ENCODE results near the gene DDX52. TPM values are rescaled to one million over a fixed set of nuclear protein-coding genes. Genes with fewer than 3 reads are reported as not detected.

The DDX52 gene
- total and polyA plus RNA-seq, 2 of the 8 experiments (the other 6 are each of a cell fraction or from before 2014, with no cell fraction given), result 10.0 to 45.9 TPM

GRCh38 chr17:37671028-37671823 is 28.0 kb upstream of the DDX52 start:
- Histone ChIP-seq H3K4ac (replicated peaks; ENCODE audit: insufficient read length, low read depth, low read length) (no peak overlapping the region), H3K23ac (ENCODE audit: insufficient read length) (no peak overlapping the region), H3K4me2 (ENCODE audit: insufficient read depth in 1 of 2, low read depth in 2 of 2, low read length in 2 of 2) (no peak overlapping the region), H3K4me3 (ENCODE audit: extremely low read depth in 1 of 4, insufficient read depth in 2 of 4, low read depth in 3 of 4, low read length in 4 of 4) (no peak overlapping the region), H3K56ac (replicated peaks; ENCODE audit: insufficient read length, low read depth, low read length) (peak overlapping the region; percentile 19), H2BK15ac (ENCODE audit: low read length) (no peak overlapping the region), H3K9ac (replicated peaks in 1 of 4; ENCODE audit: extremely low read depth in 1 of 4, low read depth in 3 of 4, low read length in 3 of 4) (no peak overlapping the region), H2BK5ac (ENCODE audit: low read depth, low read length) (no peak overlapping the region), H3K14ac (ENCODE audit: insufficient read length) (no peak overlapping the region), H4K20me1 (replicated peaks in 1 of 2; ENCODE audit: control insufficient read depth in 1 of 2, insufficient read depth in 2 of 2, low read length in 2 of 2) (no peaks in the 10 kb centered on the region), H3K9me3 (ENCODE audit: insufficient read depth in 2 of 2, low read depth in 1 of 2, low read length in 1 of 2) (no peaks in the 10 kb centered on the region), H3K36me3 (ENCODE audit: control insufficient read depth in 2 of 4, insufficient read depth in 4 of 4, low read length in 3 of 4) (no peaks in the 10 kb centered on the region), H4K5ac (ENCODE audit: insufficient read length, low read depth, low read length) (no peak overlapping the region), H3K27ac (ENCODE audit: low read depth, low read length) (no peak overlapping the region), H3K23me2 (ENCODE audit: low read depth, low read length) (no peaks in the 10 kb centered on the region), H3K27me3 (replicated peaks in 1 of 4; ENCODE audit: control insufficient read depth in 3 of 4, extremely low read depth in 1 of 4, insufficient read depth in 3 of 4, low read length in 3 of 4) (no peaks in the 10 kb centered on the region; a peak in 1 of 7 replicates), H2BK20ac (ENCODE audit: low read length) (no peak overlapping the region), H2AK5ac (ENCODE audit: low read depth, low read length) (no peak overlapping the region), H3K18ac (ENCODE audit: extremely low read depth, low read length) (no peak overlapping the region), H2BK12ac (ENCODE audit: low read depth, low read length) (no peak overlapping the region), H3K79me1 (ENCODE audit: low read depth, low read length) (no peaks in the 10 kb centered on the region), H3K4me1 (replicated peaks in 1 of 4; ENCODE audit: control insufficient read depth in 3 of 4, insufficient read depth in 4 of 4, low read length in 3 of 4) (no peaks in the 10 kb centered on the region; a peak in 1 of 7 replicates), H4K8ac (ENCODE audit: extremely low read depth, insufficient read depth, low read length) (no peak overlapping the region), H4K91ac (replicated peaks; ENCODE audit: insufficient read length, low read length) (no peak overlapping the region), H3K79me2 (ENCODE audit: control insufficient read depth in 1 of 2, insufficient read depth in 2 of 2, low read length in 2 of 2) (no peaks in the 10 kb centered on the region), H2BK120ac (replicated peaks; ENCODE audit: low read depth, low read length) (no peak overlapping the region), H2AFZ (ENCODE audit: low read length) (0 out of 2 replicates have a peak overlapping the region, but pooled peaks have one; percentile 7)
- CTCF ChIA-PET (ENCODE audit: partially characterized antibody), result interaction anchor here (0.8 to 2.5 kb wide), 7 partner anchors 9 to 146 kb away, joined by 3 to 8 read pairs (median 3); no protein-coding TSS in a partner anchor
- 87% methylated on average over 6 of the region's 9 CpGs; no CpG with 5 or more reads in 1 of the 2 experiments for WGBS, 2 experiments (ENCODE audit: extremely low coverage in 1 of 2, insufficient coverage in 1 of 2, insufficient read length in 1 of 2, insufficient replicate concordance in 2 of 2, low coverage in 1 of 2, low lambda C conversion rate in 2 of 2, missing lambda C conversion rate in 1 of 2)
- POLR2A ChIA-PET (ENCODE audit: partially characterized antibody), result interaction anchor here (0.5 to 1.3 kb wide), 3 partner anchors 14 to 52 kb away, joined by 3 to 4 read pairs (median 3); no protein-coding TSS in a partner anchor
- no peak for TF ChIP-seq TBP (IDR thresholded peaks at IDR 0.05; ENCODE audit: low read depth, low read length)
- no peak for TF ChIP-seq POLR2A (IDR thresholded peaks at IDR 0.05; ENCODE audit: control extremely low read depth in 1 of 2, low read depth in 2 of 2, low read length in 2 of 2)
- no peak for TF ChIP-seq SP4 (IDR thresholded peaks at IDR 0.05; ENCODE audit: low read length)
- TF ChIP-seq RBBP5 (IDR thresholded peaks at IDR 0.05; ENCODE audit: borderline replicate concordance, low read depth, low read length), result no peak
- TF ChIP-seq CHD1 (IDR thresholded peaks at IDR 0.05; ENCODE audit: low read depth, low read length), result no peak
- no peak for TF ChIP-seq EGR1 (IDR thresholded peaks at IDR 0.05; ENCODE audit: borderline replicate concordance, low read depth, low read length)
- TF ChIP-seq SAP30 (IDR thresholded peaks at IDR 0.05; ENCODE audit: insufficient read depth, insufficient replicate concordance, low read length), result no peak
- no peak for TF ChIP-seq SRF (IDR thresholded peaks at IDR 0.05; ENCODE audit: low read depth, low read length)
- TF ChIP-seq CTCF (IDR thresholded peaks at IDR 0.05; ENCODE audit: control extremely low read depth in 1 of 3, insufficient read depth in 1 of 3, low read depth in 1 of 3, low read length in 3 of 3), result no peak
- no peak for TF ChIP-seq CEBPB (IDR thresholded peaks at IDR 0.05; ENCODE audit: low read depth, low read length)
- TF ChIP-seq CHD2 (IDR thresholded peaks at IDR 0.05; ENCODE audit: low read length), result no peak
- DNase-seq (ENCODE audit: low read depth in 1 of 2, low spot score in 2 of 2), result no peak
- no peak for FAIRE-seq

All from H1 (cell line).